GM21528 (cell line): Measurements from ENCODE around the gene GOLT1B.
A peak's percentile ranks its signal among the peaks of the same experiment; 100 is the strongest.

Experiments used
- ATAC-seq: cut with Tn5 transposase; IDR thresholded peaks from one replicate; pipeline ENCODE4 v1.9.1; 2021; ENCODE audit warnings: mild to moderate bottlenecking, moderate library complexity; ENCODE audit not compliant: unreplicated experiment, low FRiP score

Gene GOLT1B

DNA sequence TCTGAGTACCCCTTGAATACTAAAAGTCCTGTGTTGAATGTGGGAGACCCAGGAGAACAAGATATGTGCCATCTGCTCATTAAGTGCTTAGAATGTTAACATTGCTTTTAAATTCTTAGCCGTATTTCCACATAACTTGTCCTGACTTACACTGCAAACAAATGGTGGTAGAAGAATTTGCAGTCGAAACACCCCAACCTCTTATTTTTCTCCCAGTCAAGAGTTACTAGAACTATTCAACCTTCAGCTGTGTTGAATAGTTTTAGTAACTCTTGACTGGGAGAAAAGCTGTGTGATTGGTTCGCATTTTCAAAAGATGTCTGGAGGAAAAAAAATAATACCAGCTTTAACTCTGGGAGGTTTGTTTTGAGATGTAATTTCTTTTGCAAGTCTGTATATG, 16.9 kb downstream of the GOLT1B start:
- no peak for ATAC-seq

DNA sequence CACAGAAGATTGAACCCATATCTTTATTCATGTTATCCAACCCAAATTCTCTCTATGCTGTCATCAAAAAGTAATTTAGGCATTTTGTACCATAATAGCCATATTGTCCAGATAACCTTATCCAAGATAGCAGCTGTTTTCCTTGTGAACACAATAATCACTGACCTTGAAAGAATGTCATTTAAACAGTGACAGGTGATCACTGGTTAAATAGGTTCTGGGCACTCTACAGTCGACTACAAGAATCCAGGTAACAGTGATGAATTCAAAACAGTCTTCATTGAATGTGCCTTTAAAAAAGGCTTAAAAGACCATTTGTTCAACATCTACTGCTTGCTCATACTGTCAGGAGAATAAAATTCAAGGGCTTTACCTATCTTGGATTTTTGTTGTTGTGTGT, 20.0 kb downstream of the GOLT1B start:
- ATAC-seq: no peak

DNA sequence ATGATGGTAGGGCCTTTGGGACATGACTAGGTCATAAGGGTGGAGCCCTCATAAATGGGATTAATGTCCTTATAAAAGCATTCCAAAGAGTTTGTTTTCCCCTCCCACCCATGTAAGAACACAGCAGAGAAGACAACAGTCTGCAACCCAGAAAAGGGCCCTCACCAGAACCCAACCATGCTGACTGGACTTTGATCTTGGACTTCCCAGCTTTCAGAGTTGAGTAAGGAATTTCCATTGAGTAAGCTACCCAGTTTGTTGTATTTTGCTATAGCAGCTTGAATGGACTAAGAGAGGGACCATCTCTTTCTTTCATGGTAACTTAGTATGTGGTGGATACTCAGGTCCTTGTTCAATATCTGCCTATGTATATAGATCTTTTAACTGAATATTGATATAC, 21.6 kb downstream of the GOLT1B start:
- no peak for ATAC-seq

DNA sequence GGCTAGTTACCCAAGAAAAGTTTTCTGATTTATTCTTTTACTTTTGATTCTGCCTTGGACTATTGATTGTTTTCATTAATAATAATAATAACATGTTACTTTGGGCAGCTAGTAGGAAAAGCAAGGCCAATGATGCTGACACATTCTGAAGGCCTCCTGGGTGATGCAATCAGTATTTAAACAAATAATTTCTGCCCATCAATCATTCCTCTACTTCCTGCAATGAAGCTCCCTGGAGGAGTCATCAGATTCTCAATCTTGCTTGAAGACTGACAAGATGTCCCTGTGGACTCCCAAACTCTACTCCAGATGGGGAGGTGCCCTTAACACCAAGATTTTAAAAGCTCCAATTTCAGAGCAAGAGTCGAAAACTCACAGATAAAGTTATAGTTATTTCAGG, 24.5 kb downstream of the GOLT1B start, which contains the start of gene SPX:
TSS of gene SPX (plus strand) at position 244 of the 400 bp plus-strand sequence. CDS start 177 bp downstream, outside the sequence.
- no peak for ATAC-seq

DNA sequence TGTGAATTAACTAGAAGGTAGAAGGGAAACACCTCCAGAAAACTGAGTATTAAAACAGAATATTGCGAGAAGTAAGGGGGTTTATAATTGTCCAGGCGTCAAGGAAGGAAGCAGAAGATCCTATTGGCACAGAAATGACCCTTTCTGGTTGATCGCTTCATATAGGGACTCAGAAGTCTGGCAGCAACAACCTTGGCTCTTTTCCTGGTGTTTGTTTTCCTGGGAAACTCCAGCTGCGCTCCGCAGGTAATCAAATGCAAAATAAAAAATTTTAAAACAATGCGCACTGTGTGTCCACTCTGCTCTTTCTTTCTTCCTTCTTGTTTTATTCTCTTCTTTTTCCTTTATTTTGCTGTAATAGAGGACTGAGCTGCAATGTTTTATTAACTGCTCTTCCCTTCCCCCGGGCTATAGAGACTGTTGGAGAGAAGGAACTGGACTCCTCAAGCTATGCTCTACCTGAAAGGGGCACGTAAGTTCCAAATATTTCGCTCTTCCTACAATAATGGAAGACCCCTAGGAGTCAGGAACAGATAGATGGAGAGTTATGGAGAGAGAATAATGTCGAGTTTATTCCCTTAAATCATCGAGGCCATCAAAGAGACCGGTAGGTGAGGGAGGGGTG, 25.2 kb downstream of the GOLT1B start:
- ATAC-seq: no peak

DNA sequence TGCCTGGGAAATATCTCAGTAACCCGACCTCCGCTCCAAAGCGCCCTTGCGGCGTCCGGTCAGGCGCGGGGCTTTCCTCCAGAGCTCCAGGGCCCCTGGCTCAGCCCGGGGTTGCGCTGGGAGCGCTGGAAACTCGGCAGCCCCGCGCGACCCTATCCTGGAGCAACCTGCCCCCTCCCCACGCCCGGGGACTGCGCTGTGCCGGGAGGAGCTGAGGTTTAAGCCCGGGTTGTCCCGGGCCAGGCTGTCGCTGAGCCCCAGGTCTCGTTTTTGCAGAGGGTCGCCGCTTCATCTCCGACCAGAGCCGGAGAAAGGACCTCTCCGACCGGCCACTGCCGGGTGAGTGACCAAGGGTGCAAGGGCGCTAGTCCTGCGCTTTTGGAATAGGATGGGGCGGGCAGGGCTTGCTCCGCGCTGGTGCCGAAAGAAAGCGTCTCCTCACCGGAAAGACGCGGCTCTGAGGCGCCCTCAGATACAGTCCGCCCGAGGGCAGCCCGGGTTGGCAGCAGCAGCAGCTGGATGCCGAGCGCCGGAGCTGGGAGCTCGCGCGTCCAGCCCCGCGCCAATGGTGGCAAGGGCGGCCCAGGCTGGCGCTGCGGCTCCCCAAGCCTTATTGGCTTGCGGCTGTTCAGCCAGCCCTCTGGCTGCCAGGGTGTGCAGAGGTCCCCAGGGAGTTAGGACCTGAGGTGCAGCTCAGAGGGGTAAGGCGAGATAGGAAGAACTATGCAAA, 26.0 kb downstream of the GOLT1B start:
- ATAC-seq: peak; percentile 94

DNA sequence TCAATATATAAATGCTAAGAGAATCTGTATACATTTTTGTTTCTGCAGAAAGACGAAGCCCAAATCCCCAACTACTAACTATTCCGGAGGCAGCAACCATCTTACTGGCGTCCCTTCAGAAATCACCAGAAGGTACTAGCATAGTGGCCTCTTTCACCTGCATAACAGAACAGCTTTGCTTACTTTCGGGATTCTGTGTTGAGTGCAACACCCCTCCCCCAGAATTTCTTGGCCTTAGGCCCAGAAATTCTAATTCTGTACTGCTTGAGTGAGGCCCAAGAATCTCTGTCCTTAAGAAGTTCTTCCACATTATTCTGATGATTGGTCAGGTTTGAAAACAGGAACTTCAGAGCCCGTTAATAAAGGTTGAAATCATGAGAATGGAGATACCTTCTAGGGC, 27.4 kb downstream of the GOLT1B start:
- no peak for ATAC-seq

DNA sequence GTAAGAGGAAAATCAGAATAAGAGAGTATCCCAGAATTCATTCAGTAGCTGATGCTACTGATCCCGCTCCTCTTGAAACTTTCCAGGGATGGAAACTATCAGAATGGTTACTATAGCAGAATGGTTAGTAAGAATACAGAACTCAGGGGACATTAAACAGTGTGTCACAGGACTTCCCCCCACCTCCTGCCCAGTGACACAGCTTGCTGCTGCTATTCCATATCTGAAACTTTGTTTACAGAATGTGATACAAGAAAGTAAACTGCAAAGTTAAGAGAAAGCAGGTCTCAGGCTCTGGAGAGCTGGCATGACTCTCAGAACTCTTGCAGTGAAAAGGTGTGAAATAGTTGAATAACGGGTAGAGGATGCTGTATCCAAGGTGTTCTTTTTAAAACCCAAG, 27.9 kb downstream of the GOLT1B start:
- no peak for ATAC-seq

DNA sequence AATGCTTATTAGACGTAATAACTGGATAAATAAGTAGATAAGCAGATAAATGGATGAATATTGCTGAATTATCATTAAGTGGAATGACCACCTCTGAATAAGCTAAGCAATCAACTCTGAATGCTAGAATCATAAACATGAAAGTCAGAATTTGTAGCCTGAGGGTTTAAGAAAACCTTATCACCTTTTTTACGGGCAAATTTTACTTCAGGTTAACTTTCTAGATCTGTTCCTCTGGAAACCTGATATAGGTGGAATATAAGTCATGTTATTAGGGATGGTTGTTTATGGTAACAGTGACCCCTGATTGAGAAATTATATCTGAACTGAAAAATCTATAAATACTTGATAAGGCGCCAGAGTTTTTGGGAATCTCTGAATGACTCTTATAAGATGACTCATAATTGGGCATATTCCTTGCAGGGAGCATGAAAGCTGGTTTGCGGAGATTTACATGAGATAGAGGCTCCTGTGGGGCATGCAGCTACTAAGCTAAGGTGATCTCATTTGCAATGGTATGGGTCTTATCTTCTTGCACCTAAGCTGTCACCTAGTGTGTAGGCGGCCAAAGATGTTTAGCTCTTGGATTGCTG, 36.6 kb downstream of the GOLT1B start:
- no peak for ATAC-seq

DNA sequence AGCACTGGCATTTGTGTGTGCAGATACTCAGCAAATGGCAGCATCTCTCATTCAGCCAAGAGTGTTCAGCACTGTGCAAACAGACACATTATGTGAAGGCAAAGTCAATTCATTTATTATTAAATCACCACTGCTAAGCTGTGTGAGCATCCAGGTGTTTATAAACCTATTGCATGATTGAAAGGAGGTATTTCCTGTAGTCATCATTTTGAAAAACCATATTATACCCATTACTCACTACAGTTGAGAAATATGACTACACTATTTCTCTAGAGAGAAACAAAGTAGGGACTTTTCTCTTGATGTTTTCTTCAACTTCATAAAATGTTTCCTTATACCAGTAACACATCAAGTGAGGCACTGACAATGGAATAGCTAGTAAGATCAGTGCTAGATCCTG, 38.2 kb downstream of the GOLT1B start:
- no peak for ATAC-seq

DNA sequence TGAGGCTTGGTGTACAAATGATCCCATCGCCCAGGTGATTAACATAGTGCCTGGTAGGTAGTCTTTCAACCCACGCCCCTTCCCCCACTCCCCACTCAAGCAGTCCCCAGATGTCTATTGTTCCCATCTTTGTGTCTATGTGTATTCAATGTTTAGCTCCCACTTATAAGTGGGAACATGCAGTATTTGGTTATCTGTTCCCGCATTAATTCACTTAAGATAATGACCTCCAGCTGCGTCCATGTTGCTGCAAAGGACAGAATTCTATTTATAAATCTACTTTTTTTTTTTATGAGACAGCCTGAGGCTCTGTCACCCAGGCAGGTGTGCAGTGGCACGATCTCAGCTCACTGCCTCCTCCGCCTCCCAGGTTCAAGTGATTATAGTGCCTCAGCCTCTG, 40.2 kb downstream of the GOLT1B start:
- ATAC-seq: no peak

DNA sequence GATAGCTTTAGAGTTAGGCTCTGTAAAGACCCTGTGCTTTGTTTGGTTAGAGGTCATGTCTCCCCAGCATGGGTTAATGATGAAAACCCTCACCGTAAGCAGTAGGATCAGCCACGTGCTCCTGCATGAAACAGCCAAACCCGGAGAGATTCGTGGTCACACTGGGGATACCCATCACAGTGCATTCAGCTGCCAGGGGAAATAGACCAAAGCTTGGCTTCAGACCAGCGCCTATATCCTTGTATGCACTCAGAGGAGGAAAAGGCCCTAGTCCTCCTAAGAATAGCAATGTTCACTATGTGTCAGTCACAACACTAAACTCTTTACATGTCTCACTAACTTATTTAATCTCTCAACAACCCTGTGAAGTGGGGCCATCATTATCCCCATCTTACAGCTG, 40.8 kb downstream of the GOLT1B start:
- no peak for ATAC-seq

DNA sequence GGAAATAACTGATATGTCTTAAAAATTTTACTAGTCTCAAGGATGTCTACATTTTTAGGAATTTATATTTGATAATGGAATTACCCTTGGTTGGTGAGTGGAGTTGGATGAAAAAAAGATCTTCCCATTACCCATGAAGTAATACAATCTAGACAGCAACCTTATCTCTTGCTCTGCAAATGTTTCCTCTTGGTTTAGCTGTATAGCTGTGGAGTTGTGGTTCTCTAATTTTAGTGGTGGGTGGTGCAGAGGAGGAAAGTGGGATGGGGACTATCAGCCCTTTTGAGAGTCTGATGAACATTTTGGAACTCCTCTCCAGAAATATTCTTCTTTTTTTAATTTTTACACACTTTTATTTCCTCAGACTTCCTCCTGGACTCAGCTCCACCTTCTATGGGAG, 41.6 kb downstream of the GOLT1B start:
- no peak for ATAC-seq

DNA sequence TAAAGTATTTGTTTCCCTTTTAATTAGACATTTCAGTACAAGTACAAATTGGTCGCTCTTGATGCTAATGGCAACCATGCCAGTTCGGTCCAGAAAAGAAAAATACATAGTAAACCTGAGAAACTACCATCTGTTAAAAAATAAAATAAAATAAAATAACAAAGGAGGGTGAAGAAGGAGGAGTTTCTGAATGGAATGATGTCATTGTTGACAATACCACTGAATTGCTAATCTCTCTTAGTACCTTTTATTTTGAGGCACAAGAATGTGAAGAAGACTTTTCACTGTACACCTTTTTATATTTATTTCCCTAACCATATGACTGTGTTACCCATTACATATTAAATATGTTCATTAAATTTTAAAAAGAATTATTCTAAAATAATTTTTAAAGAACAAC, 44.0 kb downstream of the GOLT1B start:
- ATAC-seq: no peak

DNA sequence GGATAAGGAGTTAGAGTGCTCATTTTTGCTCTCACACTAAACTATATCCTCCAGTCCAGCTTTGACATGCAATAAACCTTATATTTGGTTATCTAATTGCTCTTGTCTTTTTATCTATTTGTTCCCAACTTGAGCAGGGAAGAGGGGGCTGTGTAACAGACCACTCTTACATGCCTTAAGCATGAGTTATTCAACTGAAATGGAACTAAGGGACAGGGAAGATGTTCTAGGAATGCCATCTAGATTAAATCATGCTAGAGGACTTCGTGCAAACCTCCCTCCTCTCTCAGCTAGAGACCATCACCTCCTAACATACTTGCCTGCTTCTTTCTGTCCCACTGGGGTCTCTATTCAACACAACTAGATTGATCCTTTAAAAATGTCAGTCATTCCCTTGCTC, 45.1 kb downstream of the GOLT1B start:
- ATAC-seq: no peak

DNA sequence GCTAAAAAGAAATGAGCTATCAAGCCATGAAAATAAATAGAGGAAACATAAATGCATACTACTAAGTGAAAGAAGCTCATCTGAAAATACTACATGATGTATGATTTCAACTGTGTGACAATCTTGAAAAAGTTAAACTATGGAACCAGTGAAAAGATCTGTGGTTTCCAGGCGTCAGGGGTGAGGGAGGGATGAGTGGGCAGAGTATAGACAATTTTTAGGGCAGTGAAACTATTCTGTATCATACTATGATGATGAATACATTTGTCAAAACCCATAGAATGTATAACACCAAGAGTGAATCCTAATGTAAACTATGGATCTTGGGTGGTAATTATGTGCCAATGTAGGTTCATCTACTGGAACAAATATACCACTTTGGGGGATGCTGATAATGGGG, 45.8 kb downstream of the GOLT1B start:
- no peak for ATAC-seq

DNA sequence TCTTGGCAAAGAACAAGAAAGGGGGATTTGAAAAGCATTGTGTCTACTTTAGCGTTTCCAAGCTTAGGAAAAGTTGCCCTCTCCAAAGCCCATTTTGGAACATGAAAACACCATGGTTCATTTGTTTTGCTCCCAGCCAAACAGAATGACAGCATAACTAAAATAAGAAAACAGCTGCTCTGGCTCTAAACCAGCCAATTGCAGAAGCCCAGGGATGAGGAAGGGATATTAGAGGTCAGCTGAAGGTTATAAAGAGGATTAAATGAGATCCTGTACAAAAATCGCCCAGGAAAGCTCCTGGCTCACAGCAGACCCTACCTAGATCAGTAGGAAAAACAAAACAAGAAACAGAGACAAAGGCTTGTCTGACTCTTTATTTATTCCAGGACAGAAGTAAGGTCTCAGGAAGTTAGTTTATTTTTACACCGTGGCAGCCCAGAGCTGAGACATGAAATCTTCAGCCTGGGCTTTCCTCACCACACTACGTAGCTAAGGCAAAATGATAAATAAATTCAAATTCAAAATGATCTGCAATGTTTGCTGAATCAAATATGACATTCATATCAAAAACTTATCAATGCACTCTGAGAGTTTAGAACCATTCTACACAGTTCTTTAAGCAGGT, 50.4 kb downstream of the GOLT1B start:
- no peak for ATAC-seq

DNA sequence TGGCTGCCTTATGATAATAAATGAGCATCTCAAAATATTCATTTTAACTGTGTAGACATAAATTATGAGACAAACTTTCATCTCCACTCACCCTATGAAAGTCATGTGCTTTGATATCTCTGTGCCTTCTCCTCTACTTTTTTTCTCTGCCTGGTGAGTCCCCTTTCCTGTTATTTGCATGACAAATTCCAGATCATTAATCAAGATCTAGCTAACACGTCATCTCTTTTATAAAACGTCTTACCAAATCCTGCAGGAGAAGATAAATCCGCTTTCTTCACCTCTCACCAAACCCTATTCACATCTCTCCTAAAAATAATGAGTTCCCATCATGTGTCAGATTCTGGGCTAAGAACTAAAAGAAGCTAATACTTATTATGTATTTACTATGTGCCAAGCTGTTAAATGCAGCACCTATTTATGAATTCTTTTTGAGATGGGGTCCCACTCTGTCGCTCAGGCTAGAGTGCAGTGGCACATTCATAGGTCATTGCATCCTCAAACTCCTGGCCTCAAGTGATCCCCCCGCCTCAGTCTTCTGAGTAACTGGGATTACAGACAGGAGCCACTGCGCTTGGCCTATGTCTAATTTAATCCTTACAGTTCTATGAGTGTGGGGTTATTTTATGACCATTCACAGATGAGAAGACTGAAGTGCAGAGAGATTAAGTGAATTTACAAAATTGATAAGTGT, 51.2 kb downstream of the GOLT1B start:
- ATAC-seq: no peak

DNA sequence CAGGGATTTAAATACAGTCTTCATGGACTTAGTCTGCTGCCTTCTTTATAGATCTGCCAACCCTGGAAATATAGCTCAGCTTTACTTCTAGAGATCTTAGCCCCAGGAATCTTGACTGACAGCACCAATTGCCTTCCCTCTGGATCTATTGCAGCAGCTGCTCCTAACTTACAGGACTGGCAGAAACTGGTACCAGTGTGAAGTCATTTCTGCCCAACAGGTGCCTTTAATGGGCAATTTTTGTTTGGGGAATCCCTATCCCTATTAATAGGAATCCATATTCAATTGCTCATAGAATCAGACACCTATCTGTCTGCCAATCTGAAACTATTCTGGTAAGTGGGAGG, 51.7 kb downstream of the GOLT1B start:
- ATAC-seq: no peak

DNA sequence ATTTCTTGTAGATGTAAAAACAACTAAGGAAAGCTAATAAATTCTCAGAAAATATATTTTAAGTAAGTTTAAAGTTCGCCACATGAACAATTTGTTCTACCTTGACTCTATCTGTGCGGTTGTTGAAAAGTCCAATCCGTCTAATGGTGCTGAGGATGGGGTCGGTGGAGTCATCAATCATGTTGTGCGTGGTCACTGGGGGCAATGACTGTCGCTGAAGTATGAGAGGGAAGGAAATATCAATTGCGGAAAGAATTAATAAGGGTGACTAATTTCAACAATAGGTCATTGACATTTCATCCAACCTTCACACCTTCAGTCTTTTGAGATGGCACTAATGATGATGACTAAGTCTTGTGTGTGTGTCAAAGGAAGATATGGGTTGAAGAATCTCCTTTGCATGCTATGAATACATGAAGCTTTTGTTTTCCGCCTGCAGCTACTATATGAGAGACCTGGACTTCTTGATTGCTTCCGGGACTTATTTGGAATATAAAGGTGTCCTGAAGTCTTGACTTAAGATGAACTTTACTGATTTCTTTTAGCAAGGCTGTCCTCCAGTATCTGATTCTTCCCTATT, 56.6 kb downstream of the GOLT1B start:
- no peak for ATAC-seq
